Measurements from ENCODE around the gene MIB1. TPM values are rescaled to one million over a fixed set of nuclear protein-coding genes. Genes with fewer than 3 reads are reported as not detected.
A peak's percentile ranks its signal among the peaks of the same experiment; 100 is the strongest.

Gene MIB1
- total RNA-seq, 1 experiment from 2014 or later, result 48.1 TPM

GRCh38 chr18:21843341-21843740 is 102.7 kb downstream of the MIB1 start:
- no peaks in the 10 kb centered on the region for H3K27me3 Mint-ChIP-seq (ENCODE audit: insufficient read depth, unreplicated experiment)
- Histone ChIP-seq H3K9me3 (no peaks in the 10 kb centered on the region), H3K4me3 (ENCODE audit: low read depth, low read length) (no peak overlapping the region), H3K4me1 (no peaks in the 10 kb centered on the region), H3K36me3 (ENCODE audit: control insufficient read depth, insufficient read depth, low read length) (no peaks in the 10 kb centered on the region), H3K27me3 (replicated peaks; ENCODE audit: control insufficient read depth, insufficient read depth, low read length) (no peaks in the 10 kb centered on the region)
- no peak overlapping the region for H3K27ac Mint-ChIP-seq (ENCODE audit: unreplicated experiment)
- TF ChIP-seq CTCF (IDR thresholded peaks at IDR 0.05; ENCODE audit: insufficient read depth in 1 of 2, low read depth in 1 of 2, low read length in 1 of 2, severe bottlenecking in 1 of 2, unreplicated experiment in 1 of 2), result no peak
- H3K4me1 Mint-ChIP-seq (ENCODE audit: low read depth, unreplicated experiment), result no peaks in the 10 kb centered on the region
- ChIA-PET CTCF (interaction anchor here (0.5 kb wide), 1 partner anchor 242 kb away, joined by 3 read pairs; no protein-coding TSS in a partner anchor), POLR2A (no interaction called here)
- no peak overlapping the region for H3K4me3 Mint-ChIP-seq (ENCODE audit: unreplicated experiment)
- H3K9me3 Mint-ChIP-seq (ENCODE audit: unreplicated experiment), result no peaks in the 10 kb centered on the region
- BruUV-seq (replicated peaks), result no TSS peak
- peaks cover 47% of the 10 kb centered on the region for H3K36me3 Mint-ChIP-seq (ENCODE audit: insufficient read depth, unreplicated experiment)
- intact Hi-C loops (cut with micrococcal nuclease; ENCODE audit: unreplicated experiment), result no loop called here
- DNase-seq, result no peak

- ChIA-PET POLR2A (no interaction called here), CTCF (no interaction called here)
- Histone ChIP-seq H3K4me3 (ENCODE audit: low read depth, low read length) (no peak overlapping the region), H3K36me3 (ENCODE audit: control insufficient read depth, insufficient read depth, low read length) (no peaks in the 10 kb centered on the region), H3K27me3 (replicated peaks; ENCODE audit: control insufficient read depth, insufficient read depth, low read length) (no peaks in the 10 kb centered on the region), H3K9me3 (no peaks in the 10 kb centered on the region), H3K4me1 (no peaks in the 10 kb centered on the region)
- Mint-ChIP-seq H3K4me1 (ENCODE audit: low read depth, unreplicated experiment) (no peaks in the 10 kb centered on the region), H3K9me3 (ENCODE audit: unreplicated experiment) (no peaks in the 10 kb centered on the region), H3K27ac (ENCODE audit: unreplicated experiment) (no peak overlapping the region), H3K36me3 (ENCODE audit: insufficient read depth, unreplicated experiment) (peaks cover 10% of the 10 kb centered on the region), H3K4me3 (ENCODE audit: unreplicated experiment) (no peak overlapping the region), H3K27me3 (ENCODE audit: insufficient read depth, unreplicated experiment) (no peaks in the 10 kb centered on the region)
- no TSS peak for BruUV-seq (replicated peaks)
- DNase-seq, result no peak
- TF ChIP-seq CTCF (IDR thresholded peaks at IDR 0.05; ENCODE audit: insufficient read depth in 1 of 2, low read depth in 1 of 2, low read length in 1 of 2, severe bottlenecking in 1 of 2, unreplicated experiment in 1 of 2), result peak in 1 of 2 experiments; percentile 17
- intact Hi-C loops (cut with micrococcal nuclease; ENCODE audit: unreplicated experiment), result no loop called here
Observed at GRCh38 chr18:21851327-21851961, 110.9 kb downstream of the MIB1 start.

- CTCF ChIA-PET, result interaction anchor here (0.7 kb wide), 1 partner anchor 253 kb away, joined by 5 read pairs; the partner anchor contains the start of gene ESCO1
- Mint-ChIP-seq H3K4me1 (ENCODE audit: low read depth, unreplicated experiment) (no peaks in the 10 kb centered on the region), H3K27me3 (ENCODE audit: insufficient read depth, unreplicated experiment) (no peaks in the 10 kb centered on the region), H3K4me3 (ENCODE audit: unreplicated experiment) (no peak overlapping the region), H3K9me3 (ENCODE audit: unreplicated experiment) (no peaks in the 10 kb centered on the region), H3K27ac (ENCODE audit: unreplicated experiment) (no peak overlapping the region), H3K36me3 (ENCODE audit: insufficient read depth, unreplicated experiment) (peaks cover 4% of the 10 kb centered on the region)
- H3K27me3 ChIP-seq (replicated peaks; ENCODE audit: control insufficient read depth, insufficient read depth, low read length), result no peaks in the 10 kb centered on the region
- intact Hi-C loops (cut with micrococcal nuclease; ENCODE audit: unreplicated experiment), result no loop called here
- TF ChIP-seq CTCF (IDR thresholded peaks at IDR 0.05; ENCODE audit: insufficient read depth in 1 of 2, low read depth in 1 of 2, low read length in 1 of 2, severe bottlenecking in 1 of 2, unreplicated experiment in 1 of 2), result no peak
- POLR2A ChIA-PET, result no interaction called here
- no peaks in the 10 kb centered on the region for H3K9me3 ChIP-seq
- BruUV-seq (replicated peaks), result no TSS peak
- H3K4me3 ChIP-seq (ENCODE audit: low read depth, low read length), result no peak overlapping the region
- DNase-seq, result no peak
- H3K4me1 ChIP-seq, result no peaks in the 10 kb centered on the region
- no peaks in the 10 kb centered on the region for H3K36me3 ChIP-seq (ENCODE audit: control insufficient read depth, insufficient read depth, low read length)
Observed at GRCh38 chr18:21853016-21853415, 112.4 kb downstream of the MIB1 start.

All from Caco-2 (cell line).